ENCODE measurements around the gene DBF4. TPM values are rescaled to one million over a fixed set of nuclear protein-coding genes. Genes with fewer than 3 reads are reported as not detected.
"Not testable (repeated sequence)": the region's sequence is repeated elsewhere in the genome, so short reads cannot be mapped to it uniquely, and the experiment has no call there.

The DBF4 gene
- total RNA-seq, 1 donor from 2014 or later = not detected

GRCh38 chr7:87852306-87852705 is 24.0 kb upstream of the DBF4 start:
- Histone ChIP-seq H3K9me3 (no peaks in the 10 kb centered on the region), H3K27ac (no peak overlapping the region), H3K27me3 (no peaks in the 10 kb centered on the region), H3K4me1 (no peaks in the 10 kb centered on the region), H3K36me3 (peaks cover under 1 to 18% of the 10 kb centered on the region in 2 donors), H3K4me3 (no peak overlapping the region)
- TF ChIP-seq CTCF (IDR thresholded peaks at IDR 0.05) = no peak
- intact Hi-C loops (cut with DNase I) = no loop called here
- DNase-seq (ENCODE audit: low spot score in 2 of 2) = no peak

- H3K9me3 ChIP-seq = no peaks in the 10 kb centered on the region
- no peak for TF ChIP-seq CTCF (IDR thresholded peaks at IDR 0.05)
- H3K4me3 ChIP-seq = no peak overlapping the region
- no peak for DNase-seq (ENCODE audit: low spot score in 2 of 2)
- no peaks in the 10 kb centered on the region for H3K4me1 ChIP-seq
- H3K27ac ChIP-seq = no peak overlapping the region
- H3K27me3 ChIP-seq = no peaks in the 10 kb centered on the region
- intact Hi-C loops (cut with DNase I) = no loop called here
- peaks cover 11 to 27% of the 10 kb centered on the region in 2 donors for H3K36me3 ChIP-seq
Observed at GRCh38 chr7:87853237-87853864, 22.9 kb upstream of the DBF4 start.

- no peak for TF ChIP-seq CTCF (IDR thresholded peaks at IDR 0.05)
- H3K36me3 ChIP-seq = peaks cover 22 to 27% of the 10 kb centered on the region in 2 donors
- intact Hi-C loops (cut with DNase I) = no loop called here
Observed at GRCh38 chr7:87858417-87859100, 17.7 kb upstream of the DBF4 start.

GRCh38 chr7:87866089-87866488 is 10.2 kb upstream of the DBF4 start:
- intact Hi-C loops (cut with DNase I) = no loop called here
- no peaks in the 10 kb centered on the region for H3K27me3 ChIP-seq
- TF ChIP-seq CTCF (IDR thresholded peaks at IDR 0.05) = no peak

More at GRCh38 chr7:87858417-87859100, 17.7 kb upstream of the DBF4 start:
- H3K9me3 ChIP-seq = no peaks in the 10 kb centered on the region
- DNase-seq (ENCODE audit: low spot score in 2 of 2) = no peak
- no peaks in the 10 kb centered on the region for H3K27me3 ChIP-seq
- no peak overlapping the region for H3K27ac ChIP-seq
- H3K4me3 ChIP-seq = no peak overlapping the region
- H3K4me1 ChIP-seq = no peaks in the 10 kb centered on the region

GRCh38 chr7:87866533-87866932 is 9.8 kb upstream of the DBF4 start:
- H3K27ac ChIP-seq; DNase-seq (ENCODE audit: low spot score in 2 of 2); H3K4me1 ChIP-seq; intact Hi-C loops (cut with DNase I); H3K36me3 ChIP-seq; H3K4me3 ChIP-seq; H3K27me3 ChIP-seq: not testable (repeated sequence)
- peaks cover 14 to 28% of the 10 kb centered on the region in 2 donors for H3K9me3 ChIP-seq

More at GRCh38 chr7:87866089-87866488, 10.2 kb upstream of the DBF4 start:
- peaks cover 0 to 8% of the 10 kb centered on the region in 2 donors for H3K36me3 ChIP-seq
- H3K4me3 ChIP-seq = no peak overlapping the region
- H3K27ac ChIP-seq = no peak overlapping the region
- no peak for DNase-seq (ENCODE audit: low spot score in 2 of 2)
- no peaks in the 10 kb centered on the region for H3K4me1 ChIP-seq
- peaks cover 14 to 25% of the 10 kb centered on the region in 2 donors for H3K9me3 ChIP-seq

- no peak for DNase-seq (ENCODE audit: low spot score in 2 of 2)
- peaks cover 12 to 31% of the 10 kb centered on the region in 2 donors for H3K9me3 ChIP-seq
- peaks cover 0 to 8% of the 10 kb centered on the region in 2 donors for H3K36me3 ChIP-seq
- no peaks in the 10 kb centered on the region for H3K27me3 ChIP-seq
- TF ChIP-seq CTCF (IDR thresholded peaks at IDR 0.05) = no peak
- no peaks in the 10 kb centered on the region for H3K4me1 ChIP-seq
- no peak overlapping the region for H3K27ac ChIP-seq
- intact Hi-C loops (cut with DNase I) = loop anchor here (10.0 kb wide), 3 partner anchors 366 to 936 kb away; no protein-coding TSS in a partner anchor
- H3K4me3 ChIP-seq = no peak overlapping the region
Observed at GRCh38 chr7:87870471-87870870, 5.8 kb upstream of the DBF4 start.

All from ascending aorta (tissue), 2 donors.